ENCODE results near the gene ZFC3H1.
"Not testable (repeated sequence)": the region's sequence is repeated elsewhere in the genome, so short reads cannot be mapped to it uniquely, and the experiment has no call there.

ZFC3H1 gene

GRCh38 chr12:71585218-71585617, 78.4 kb downstream of the ZFC3H1 start:
- TF ChIP-seq, protein P1, sequence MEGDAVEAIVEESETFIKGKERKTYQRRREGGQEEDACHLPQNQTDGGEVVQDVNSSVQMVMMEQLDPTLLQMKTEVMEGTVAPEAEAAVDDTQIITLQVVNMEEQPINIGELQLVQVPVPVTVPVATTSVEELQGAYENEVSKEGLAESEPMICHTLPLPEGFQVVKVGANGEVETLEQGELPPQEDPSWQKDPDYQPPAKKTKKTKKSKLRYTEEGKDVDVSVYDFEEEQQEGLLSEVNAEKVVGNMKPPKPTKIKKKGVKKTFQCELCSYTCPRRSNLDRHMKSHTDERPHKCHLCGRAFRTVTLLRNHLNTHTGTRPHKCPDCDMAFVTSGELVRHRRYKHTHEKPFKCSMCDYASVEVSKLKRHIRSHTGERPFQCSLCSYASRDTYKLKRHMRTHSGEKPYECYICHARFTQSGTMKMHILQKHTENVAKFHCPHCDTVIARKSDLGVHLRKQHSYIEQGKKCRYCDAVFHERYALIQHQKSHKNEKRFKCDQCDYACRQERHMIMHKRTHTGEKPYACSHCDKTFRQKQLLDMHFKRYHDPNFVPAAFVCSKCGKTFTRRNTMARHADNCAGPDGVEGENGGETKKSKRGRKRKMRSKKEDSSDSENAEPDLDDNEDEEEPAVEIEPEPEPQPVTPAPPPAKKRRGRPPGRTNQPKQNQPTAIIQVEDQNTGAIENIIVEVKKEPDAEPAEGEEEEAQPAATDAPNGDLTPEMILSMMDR (IDR thresholded peaks at IDR 0.05; ENCODE audit: insufficient read depth, low read depth, low read length, missing control alignments), result no peak
- H3K4me3 ChIP-seq (ENCODE audit: low read depth, low read length), result no peak overlapping the region
- DNase-seq (ENCODE audit: low read depth), result no peak

GRCh38 chr12:71584356-71584755, 79.3 kb downstream of the ZFC3H1 start:
- H3K4me3 ChIP-seq (ENCODE audit: low read depth, low read length), result no peak overlapping the region
- DNase-seq (ENCODE audit: low read depth), result no peak
- TF ChIP-seq, protein P1 (IDR thresholded peaks at IDR 0.05; ENCODE audit: insufficient read depth, low read depth, low read length, missing control alignments), result no peak

DNA sequence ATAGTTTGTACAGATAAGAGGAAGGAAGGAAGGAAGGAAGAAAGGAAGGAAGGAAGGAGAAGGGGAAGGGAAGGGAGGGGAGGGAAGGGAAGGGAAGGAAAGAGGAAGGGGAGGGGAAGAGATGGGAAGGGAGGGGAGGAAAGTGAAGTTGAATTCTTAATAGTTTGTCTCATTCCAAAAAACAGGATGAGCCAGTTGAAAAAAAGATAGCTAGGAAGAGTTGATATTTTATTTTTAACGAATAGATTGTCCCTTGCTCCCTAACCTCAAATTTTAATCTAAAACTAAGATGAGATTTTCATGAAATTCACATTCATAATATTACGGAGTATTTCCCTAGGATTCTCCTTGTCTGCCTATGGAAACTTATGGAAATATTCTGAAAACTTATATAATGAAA, 80.7 kb downstream of the ZFC3H1 start:
- no peak for DNase-seq (ENCODE audit: low read depth)
- TF ChIP-seq, protein P1 (IDR thresholded peaks at IDR 0.05; ENCODE audit: insufficient read depth, low read depth, low read length, missing control alignments), result no peak
- no peak overlapping the region for H3K4me3 ChIP-seq (ENCODE audit: low read depth, low read length)

DNA sequence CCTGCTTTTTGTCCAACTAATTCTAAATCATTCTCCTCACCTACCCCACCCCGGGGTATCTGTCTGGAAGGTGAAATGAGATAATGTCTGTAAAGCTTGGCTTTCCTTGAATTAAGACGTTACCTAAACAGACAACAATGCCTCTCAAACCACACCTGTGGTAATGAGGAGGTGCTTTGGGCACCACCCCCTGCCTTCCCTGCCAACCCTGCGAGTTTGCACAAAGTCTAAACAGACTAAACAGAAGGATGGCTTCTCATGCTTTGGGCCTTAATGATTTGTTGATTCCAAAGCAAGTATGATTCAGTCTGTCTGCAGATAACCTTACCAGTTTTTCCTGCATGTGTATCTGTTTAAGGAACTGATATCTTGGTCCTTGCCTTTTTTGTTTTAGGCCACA, 82.4 kb downstream of the ZFC3H1 start:
- no peak for DNase-seq (ENCODE audit: low read depth)
- no peak overlapping the region for H3K4me3 ChIP-seq (ENCODE audit: low read depth, low read length)
- TF ChIP-seq, protein P1 (IDR thresholded peaks at IDR 0.05; ENCODE audit: insufficient read depth, low read depth, low read length, missing control alignments), result no peak

DNA sequence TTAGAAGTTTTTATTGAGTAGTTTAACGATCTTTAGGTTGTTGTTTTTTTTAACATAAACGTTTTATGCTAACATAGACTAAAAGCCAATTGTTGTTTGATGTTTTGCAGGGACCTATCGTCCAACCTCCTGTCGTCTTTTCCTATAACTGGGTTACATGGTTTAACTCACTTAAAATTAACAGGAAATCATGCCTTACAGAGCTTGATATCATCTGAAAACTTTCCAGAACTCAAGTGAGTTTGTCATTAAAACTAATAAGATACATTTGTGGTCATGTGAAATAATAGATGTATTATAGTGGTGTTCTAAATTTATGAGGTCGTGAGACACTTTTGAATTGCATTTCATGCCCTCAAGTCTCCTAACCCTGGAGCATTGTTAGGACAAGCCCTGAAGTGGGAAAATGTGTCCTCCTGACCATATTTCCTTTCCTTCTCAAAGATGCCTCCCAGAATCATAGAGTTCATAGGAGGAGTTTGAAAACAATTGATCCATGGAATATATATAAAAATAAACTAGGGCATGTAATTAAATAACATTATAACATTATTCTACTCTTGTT, 84.9 kb downstream of the ZFC3H1 start:
- TF ChIP-seq, protein P1 (IDR thresholded peaks at IDR 0.05; ENCODE audit: insufficient read depth, low read depth, low read length, missing control alignments), result no peak
- DNase-seq (ENCODE audit: low read depth), result no peak
- H3K4me3 ChIP-seq (ENCODE audit: low read depth, low read length), result no peak overlapping the region

- no peak overlapping the region for H3K4me3 ChIP-seq (ENCODE audit: low read depth, low read length)
- TF ChIP-seq, protein P1 (IDR thresholded peaks at IDR 0.05; ENCODE audit: insufficient read depth, low read depth, low read length, missing control alignments), result no peak
- no peak for DNase-seq (ENCODE audit: low read depth)
Measured at GRCh38 chr12:71576496-71576895, 87.2 kb downstream of the ZFC3H1 start.

- H3K4me3 ChIP-seq (ENCODE audit: low read depth, low read length); DNase-seq (ENCODE audit: low read depth): not testable (repeated sequence)
Measured at GRCh38 chr12:71569885-71570284, 93.8 kb downstream of the ZFC3H1 start.

Data from GM12865 (cell line).